HCT116 (cell line): ENCODE data around the gene TMTC2. TPM values are rescaled to one million over a fixed set of nuclear protein-coding genes. Genes with fewer than 3 reads are reported as not detected.

Experiments
- ATAC-seq: fragments of 200-7000 bp; cut with Tn5 transposase; 2 replicates; pipeline ENCODE4 v1.9.1; 2020; ENCODE audit warnings: mild to moderate bottlenecking, moderate library complexity
- BruUV-seq: library from RNA; stranded (reverse); fragments of 400-500 nt; replicated peaks from 2 replicates; lab custom pipeline; 2021; lab: Mats Ljungman, UMichigan
- CTCF ChIA-PET: fragments of 300-600 bp; sonication (Branson Sonifier 250); formaldehyde crosslinking; loops from one replicate; lab custom pipeline; 2021; ENCODE audit warnings: antibody characterized with exemption; lab: Charles Lee
- POLR2A ChIA-PET: fragments of 300-600, 350-600 bp; sonication (Branson Sonifier 250); formaldehyde crosslinking; loops from one replicate; lab custom pipeline; 2021; ENCODE audit warnings: antibody characterized with exemption; lab: Charles Lee
- RAD21 ChIA-PET, 2 experiments: fragments of 300-600 bp; sonication (Branson Sonifier 250); formaldehyde crosslinking; loops; one replicate each; lab custom pipeline; 2023; ENCODE audit warnings: low total read pairs in 2 of 2; ENCODE audit not compliant: uncharacterized antibody in 2 of 2, unreplicated experiment in 2 of 2, low non-redundant PET in 1 of 2; lab: Charles Lee
- DNase-seq: peaks from one replicate; pipeline ENCODE4 v3.0.0-alpha.2; 2010; ENCODE audit warnings: low read depth, low spot score
- H2AFZ ChIP-seq: fragments of 200-600 bp; shearing (Covaris generic), sonication (generic); 2 replicates; pipeline ENCODE4 v1.6.1; 2017; ENCODE audit warnings: low read depth, mixed run types, mixed read lengths, antibody characterized with exemption, low read length; ENCODE audit not compliant: poor library complexity, severe bottlenecking
- H3K27ac ChIP-seq: 2 replicates; pipeline ENCODE4 v1.5.1; 2012; ENCODE audit warnings: low read depth, low read length
- H3K27me3 ChIP-seq: fragments of 200-600 bp; sonication (generic); 2 replicates; pipeline ENCODE4 v1.6.1; 2016; ENCODE audit warnings: mixed run types, low read length, mixed read lengths; ENCODE audit not compliant: insufficient read depth
- H3K36me3 ChIP-seq, 2 experiments: fragments of 200-500 bp in 1 of 2; fragments of 200-600 bp in 1 of 2; sonication (Bioruptor generic) in 1 of 2; sonication (generic) in 1 of 2; 2 replicates each; pipeline versions ENCODE4 v1.5.1 to v1.6.1; 2014 to 2016; ENCODE audit warnings: low read length in 2 of 2, inconsistent platforms in 1 of 2, mixed read lengths in 1 of 2, mixed run types in 1 of 2; ENCODE audit not compliant: insufficient read depth in 2 of 2, control insufficient read depth in 1 of 2
- H3K4me1 ChIP-seq, 2 experiments: fragments of 200-600 bp in 1 of 2; sonication (generic) in 1 of 2; 2 replicates each; pipeline versions ENCODE4 v1.5.1 to v1.6.1; 2012 to 2017; ENCODE audit warnings: low read length in 2 of 2, inconsistent platforms in 1 of 2, mild to moderate bottlenecking in 1 of 2, mixed read lengths in 1 of 2, mixed run types in 1 of 2, moderate library complexity in 1 of 2; ENCODE audit not compliant: insufficient read depth in 2 of 2, control insufficient read depth in 1 of 2
- H3K4me2 ChIP-seq: fragments of 200-600 bp; sonication (generic); 2 replicates; pipeline ENCODE4 v1.6.1; 2017; ENCODE audit warnings: mixed run types, low read length, mixed read lengths
- H3K4me3 ChIP-seq, 2 experiments: fragments of 200-600 bp in 1 of 2; sonication (generic) in 1 of 2; replicated peaks in 1 of 2; 2 replicates each; pipeline ENCODE4 v1.5.1; 2011 to 2016; ENCODE audit warnings: low read length in 2 of 2, control low read depth in 1 of 2, low read depth in 1 of 2, mild to moderate bottlenecking in 1 of 2, mixed read lengths in 1 of 2, mixed run types in 1 of 2
- H3K79me2 ChIP-seq: fragments of 200-600 bp; sonication (generic); 2 replicates; pipeline ENCODE4 v1.6.1; 2017; ENCODE audit warnings: mild to moderate bottlenecking, mixed run types, low read length, moderate library complexity, mixed read lengths; ENCODE audit not compliant: insufficient read depth
- H3K9ac ChIP-seq: fragments of 200-600 bp; sonication (generic); 2 replicates; pipeline ENCODE4 v1.6.1; 2016; ENCODE audit warnings: low read length, mixed read lengths
- H3K9me2 ChIP-seq: fragments of 200-600 bp; sonication (generic), shearing (Covaris generic); 2 replicates; pipeline ENCODE4 v1.6.1; 2017; ENCODE audit warnings: mixed run types, mild to moderate bottlenecking, moderate library complexity; ENCODE audit not compliant: insufficient read depth
- H3K9me3 ChIP-seq, 2 experiments: fragments of 200-500 bp in 1 of 2; fragments of 200-600 bp in 1 of 2; sonication (Bioruptor generic) in 1 of 2; sonication (generic) in 1 of 2; 2 replicates each; pipeline ENCODE4 v1.6.1; 2014 to 2017; ENCODE audit warnings: low read length in 2 of 2, mixed read lengths in 2 of 2, inconsistent platforms in 1 of 2, low read depth in 1 of 2, mild to moderate bottlenecking in 1 of 2, mixed run types in 1 of 2, moderate library complexity in 1 of 2; ENCODE audit not compliant: control insufficient read depth in 1 of 2, insufficient read depth in 1 of 2
- H4K20me1 ChIP-seq: fragments of 200-600 bp; sonication (generic), shearing (Covaris generic); 2 replicates; pipeline ENCODE4 v1.6.1; 2017; ENCODE audit warnings: mixed run types, mild to moderate bottlenecking, moderate library complexity; ENCODE audit not compliant: insufficient read depth
- ATF3 ChIP-seq: IDR thresholded peaks from 2 replicates; pipeline ENCODE4 v1.6.1; 2012
- CEBPB ChIP-seq: IDR thresholded peaks from 2 replicates; pipeline ENCODE4 v1.6.1; 2012; ENCODE audit warnings: low read depth
- CTCF ChIP-seq, 3 experiments: fragments of 200-600 bp in 1 of 3; sonication (generic) in 1 of 3; IDR thresholded peaks in 2 of 3; conservative IDR thresholded peaks in 1 of 3; 2 replicates each; pipeline ENCODE4 v1.5.1; 2012 to 2017; ENCODE audit warnings: low read depth in 2 of 3, low read length in 2 of 3, antibody characterized with exemption in 1 of 3, borderline replicate concordance in 1 of 3, control low read depth in 1 of 3, mild to moderate bottlenecking in 1 of 3, mixed read lengths in 1 of 3, mixed run types in 1 of 3, moderate library complexity in 1 of 3; ENCODE audit not compliant: insufficient read depth in 1 of 3
- ELF1 ChIP-seq: IDR thresholded peaks from 2 replicates; pipeline ENCODE4 v1.6.1; 2012; ENCODE audit warnings: low read depth, borderline replicate concordance
- EZH2 ChIP-seq: fragments of 200-600 bp; sonication (generic); IDR thresholded peaks from 2 replicates; pipeline ENCODE4 v1.6.1; 2017; ENCODE audit warnings: antibody characterized with exemption, mixed run types
- EZH2phosphoT487 ChIP-seq: fragments of 200-600 bp; IDR thresholded peaks from 2 replicates; pipeline ENCODE4 v1.6.1; 2018; ENCODE audit warnings: antibody characterized with exemption, borderline replicate concordance
- FOSL1 ChIP-seq: IDR thresholded peaks from 2 replicates; pipeline ENCODE4 v1.6.1; 2012; ENCODE audit warnings: low read depth
- JUND ChIP-seq: IDR thresholded peaks from 2 replicates; pipeline ENCODE4 v1.6.1; 2012
- MAX ChIP-seq: IDR thresholded peaks from 2 replicates; pipeline ENCODE4 v1.6.1; 2012
- POLR2A ChIP-seq: IDR thresholded peaks from 2 replicates; pipeline ENCODE4 v1.7.0; 2011; ENCODE audit warnings: borderline replicate concordance; ENCODE audit not compliant: insufficient read depth, insufficient read length; ENCODE audit errors: extremely low read depth
- POLR2AphosphoS5 ChIP-seq: IDR thresholded peaks from 2 replicates; pipeline ENCODE4 v1.6.1; 2011; ENCODE audit warnings: mild to moderate bottlenecking, low read depth, low read length, moderate library complexity
- RAD21 ChIP-seq: IDR thresholded peaks from 2 replicates; pipeline ENCODE4 v1.6.1; 2012; ENCODE audit warnings: low read depth, mild to moderate bottlenecking
- SIN3A ChIP-seq: IDR thresholded peaks from 2 replicates; pipeline ENCODE4 v1.6.1; 2012; ENCODE audit warnings: low read depth
- SP1 ChIP-seq: IDR thresholded peaks from 2 replicates; pipeline ENCODE4 v1.6.1; 2012; ENCODE audit warnings: low read depth
- SRF ChIP-seq: IDR thresholded peaks from 2 replicates; pipeline ENCODE4 v1.6.1; 2012; ENCODE audit warnings: low read depth
- TCF7L2 ChIP-seq: IDR thresholded peaks from 2 replicates; pipeline ENCODE4 v1.7.0; 2011; ENCODE audit warnings: borderline replicate concordance, inconsistent platforms; ENCODE audit not compliant: insufficient read depth, insufficient read length; ENCODE audit errors: extremely low read depth
- YY1 ChIP-seq: IDR thresholded peaks from 2 replicates; pipeline ENCODE4 v1.6.1; 2011; ENCODE audit warnings: low read length, low read depth, moderate library complexity, mild to moderate bottlenecking; ENCODE audit not compliant: insufficient replicate concordance; ENCODE audit errors: extremely low read depth
- ZBTB33 ChIP-seq: IDR thresholded peaks from 2 replicates; pipeline ENCODE4 v1.6.1; 2011; ENCODE audit warnings: mild to moderate bottlenecking, low read length, moderate library complexity; ENCODE audit not compliant: insufficient replicate concordance; ENCODE audit errors: extremely low read depth
- ZFX ChIP-seq: fragments of 450-650 bp; IDR thresholded peaks from 2 replicates; pipeline ENCODE4 v1.6.1; 2017
- ZNF274 ChIP-seq: fragments of 200-500 bp; sonication (Bioruptor generic); IDR thresholded peaks from 2 replicates; pipeline ENCODE4 v1.6.1; 2014; ENCODE audit warnings: mild to moderate bottlenecking, low read depth, low read length, inconsistent platforms
- intact Hi-C: fragments of 100-400 bp; cut with micrococcal nuclease; formaldehyde crosslinking; loops from 2 replicates; pipeline ENCODE4 v1.10.0; 2022
- total RNA-seq: library from RNA; stranded (reverse); gene quantifications from one replicate; pipeline ENCODE4 v1.2.1, GENCODE V29; 2021; ENCODE audit not compliant: unreplicated experiment

TMTC2 gene
- total RNA-seq, 1 experiment from 2014 or later, result 11.5 TPM

- Histone ChIP-seq H3K4me1 (peaks cover 24 to 40% of the 10 kb centered on the region in 2 experiments), H3K79me2 (no peaks in the 10 kb centered on the region), H3K27me3 (no peaks in the 10 kb centered on the region), H3K9ac (peak overlapping the region; percentile 58), H3K36me3 (no peaks in the 10 kb centered on the region), H3K27ac (peak overlapping the region; percentile 74), H4K20me1 (no peaks in the 10 kb centered on the region), H3K4me3 (peak overlapping the region in 1 of 2 experiments; percentile 25; a peak in 3 of 4 replicates), H3K9me3 (no peaks in the 10 kb centered on the region), H3K9me2 (no peaks in the 10 kb centered on the region), H3K4me2 (peak overlapping the region; percentile 66), H2AFZ (peak overlapping the region; percentile 64)
- ChIA-PET CTCF (interaction anchor here (1.1 to 1.3 kb wide), 2 partner anchors 35 to 36 kb away, joined by 4 read pairs; partner anchors contain the start of gene TMTC2), POLR2A (interaction anchor here (0.6 to 2.6 kb wide), 3 partner anchors 8 to 35 kb away, joined by 3 to 12 read pairs (median 5); partner anchors contain the start of gene TMTC2), RAD21 (no interaction called here)
- TSS peak; percentile 99 for BruUV-seq
- ATAC-seq (peak; percentile 94), DNase-seq (peak; percentile 99)
- intact Hi-C loops, result no loop called here
- TF ChIP-seq CEBPB, result peak; percentile 88
- peak; percentile 62 for TF ChIP-seq ZBTB33
- TF ChIP-seq ELF1, result no peak; the same call in 1 of the 2 replicates
- peak; percentile 90 for TF ChIP-seq TCF7L2
- peak; percentile 64 for TF ChIP-seq POLR2A
- peak; percentile 68 for TF ChIP-seq ATF3
- TF ChIP-seq JUND, result peak; percentile 97
- peak; percentile 64 for TF ChIP-seq MAX
- TF ChIP-seq YY1, result peak; percentile 44
- TF ChIP-seq SRF, result peak; percentile 70; the same call in 1 of the 2 replicates
- TF ChIP-seq EZH2, result no peak
- peak; percentile 82 for TF ChIP-seq SIN3A
- TF ChIP-seq POLR2AphosphoS5, result peak; percentile 79
- no peak for TF ChIP-seq ZNF274
- no peak for TF ChIP-seq ZFX
- no peak for TF ChIP-seq EZH2phosphoT487
- no peak for TF ChIP-seq RAD21
- TF ChIP-seq FOSL1, result peak; percentile 96
- peak; percentile 95 for TF ChIP-seq SP1
- TF ChIP-seq CTCF (IDR thresholded peaks at IDR 0.05 in 2 of 3, conservative IDR thresholded peaks at IDR 0.05 in 1 of 3; ENCODE audit: borderline replicate concordance in 1 of 3, insufficient read depth in 1 of 3, low read depth in 2 of 3, low read length in 2 of 3), result no peak
Observed at GRCh38 chr12:82650627-82651337, 35.9 kb upstream of the TMTC2 start.
